HEK293T (cell line): ENCODE results near the gene ADAMTS13.

Experiments used
- CTCF ChIA-PET: fragments of 350-600 bp; formaldehyde crosslinking; extraction: SDS; loops from one replicate; lab custom pipeline; 2021; ENCODE audit warnings: antibody characterized with exemption, inconsistent platforms; lab: Yijun Ruan, JAX
- POLR2A ChIA-PET: fragments of 350-600 bp; formaldehyde crosslinking; extraction: SDS; loops from one replicate; lab custom pipeline; 2020; ENCODE audit warnings: antibody characterized with exemption, inconsistent platforms; lab: Yijun Ruan, JAX
- DNase-seq: peaks from one replicate; pipeline ENCODE4 v3.0.0; 2012; ENCODE audit warnings: mixed read lengths; ENCODE audit errors: extremely low spot score
- ARNT ChIP-seq: fragments of 450-650 bp; IDR thresholded peaks from 2 replicates; pipeline ENCODE4 v1.6.1; 2017; ENCODE audit warnings: mild to moderate bottlenecking
- BHLHE40 ChIP-seq: fragments of 450-650 bp; IDR thresholded peaks from 2 replicates; pipeline ENCODE4 v1.6.1; 2016; ENCODE audit warnings: mild to moderate bottlenecking, moderate library complexity, borderline replicate concordance
- CTBP1 ChIP-seq: fragments of 450-650 bp; IDR thresholded peaks from 2 replicates; pipeline ENCODE4 v1.6.1; 2016; ENCODE audit warnings: borderline replicate concordance
- ELF4 ChIP-seq: fragments of 450-650 bp; IDR thresholded peaks from 2 replicates; pipeline ENCODE4 v1.6.1; 2017; ENCODE audit warnings: antibody characterized with exemption
- FOXA1 ChIP-seq: fragments of 450-650 bp; IDR thresholded peaks from 2 replicates; pipeline ENCODE4 v1.6.1; 2016; ENCODE audit warnings: mild to moderate bottlenecking
- FOXK2 ChIP-seq: fragments of 450-650 bp; IDR thresholded peaks from 2 replicates; pipeline ENCODE4 v1.6.1; 2016; ENCODE audit warnings: mild to moderate bottlenecking
- FOXM1 ChIP-seq: fragments of 450-650 bp; IDR thresholded peaks from 2 replicates; pipeline ENCODE4 v1.6.1; 2017; ENCODE audit warnings: mild to moderate bottlenecking, borderline replicate concordance
- HDGF ChIP-seq: fragments of 450-650 bp; IDR thresholded peaks from 2 replicates; pipeline ENCODE4 v1.6.1; 2017; ENCODE audit warnings: antibody characterized with exemption, borderline replicate concordance
- L3MBTL2 ChIP-seq: fragments of 450-650 bp; conservative IDR thresholded peaks from 2 replicates; pipeline ENCODE4 v1.6.1; 2016; ENCODE audit warnings: mild to moderate bottlenecking
- NFRKB ChIP-seq: fragments of 450-650 bp; IDR thresholded peaks from 2 replicates; pipeline ENCODE4 v1.6.1; 2016; ENCODE audit warnings: mild to moderate bottlenecking, moderate library complexity
- SP1 ChIP-seq: fragments of 450-650 bp; IDR thresholded peaks from 2 replicates; pipeline ENCODE4 v1.6.1; 2017
- SUZ12 ChIP-seq: fragments of 450-650 bp; IDR thresholded peaks from 2 replicates; pipeline ENCODE4 v1.6.1; 2016; ENCODE audit warnings: mild to moderate bottlenecking
- TARDBP ChIP-seq: fragments of 450-650 bp; IDR thresholded peaks from 2 replicates; pipeline ENCODE4 v1.6.1; 2016
- ZNF384 ChIP-seq: fragments of 450-650 bp; IDR thresholded peaks from 2 replicates; pipeline ENCODE4 v1.6.1; 2016
- TF ChIP-seq, protein P1 (sequence below): fragments of 450-650 bp; IDR thresholded peaks from 2 replicates; pipeline ENCODE4 v1.6.1; 2016

ADAMTS13 gene

DNA sequence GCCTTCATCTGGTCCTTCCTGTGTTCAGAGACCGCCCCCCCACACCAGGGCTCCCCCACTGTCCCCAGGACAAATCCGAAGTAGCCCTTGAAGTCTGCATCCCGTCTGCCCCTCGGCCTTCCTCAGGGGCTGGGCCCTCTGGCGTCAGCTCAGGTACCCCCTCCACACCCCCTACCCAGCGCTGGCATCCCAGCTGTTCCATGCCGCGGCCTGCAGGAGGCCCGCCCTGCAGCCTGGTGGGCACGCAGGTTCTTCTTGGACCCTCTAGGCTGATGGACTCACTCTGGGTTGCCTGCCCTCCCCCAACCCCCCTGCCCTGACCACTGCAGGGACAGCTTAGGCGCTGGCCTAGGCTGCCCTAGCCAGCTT lies 50.1 kb downstream of the ADAMTS13 start:
- POLR2A ChIA-PET = interaction anchor here (0.6 kb wide), 1 partner anchor 13 kb away, joined by 3 read pairs; no protein-coding TSS in a partner anchor

GRCh38 chr9:133472753-133473378 lies 50.7 kb downstream of the ADAMTS13 start:
- POLR2A ChIA-PET = no interaction called here

More for the DNA sequence above, 50.1 kb downstream of the ADAMTS13 start:
- no peak for DNase-seq
- TF ChIP-seq L3MBTL2 = no peak
- TF ChIP-seq HDGF = no peak
- no peak for TF ChIP-seq NFRKB
- no peak for TF ChIP-seq CTBP1
- no peak for TF ChIP-seq ELF4
- CTCF ChIA-PET = no interaction called here

DNA sequence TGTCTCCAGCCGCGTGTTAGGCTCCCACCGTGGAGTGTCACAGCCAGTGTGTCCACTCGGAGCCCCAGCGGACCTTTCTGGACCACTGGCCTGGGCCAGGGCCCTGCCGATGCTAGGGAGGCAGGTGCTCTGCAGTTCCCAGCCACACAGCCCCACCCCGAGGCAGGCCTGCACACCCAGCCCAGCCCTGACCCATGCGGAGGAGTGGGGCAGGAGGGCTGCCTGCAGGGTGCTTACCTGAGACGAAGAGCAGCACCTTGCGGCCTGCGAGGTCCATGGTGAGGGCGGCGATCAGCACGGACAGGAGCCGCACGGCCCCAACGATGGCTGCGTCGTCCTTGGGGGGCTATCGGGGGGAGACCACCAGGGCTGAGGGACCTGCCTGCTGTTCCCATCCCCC lies 51.6 kb downstream of the ADAMTS13 start:
- POLR2A ChIA-PET = no interaction called here
- DNase-seq = no peak
- CTCF ChIA-PET = no interaction called here
- TF ChIP-seq TARDBP (no peak), FOXM1 (no peak), HDGF (no peak), L3MBTL2 (no peak), FOXA1 (no peak), FOXK2 (no peak), ARNT (no peak), ZNF384 (no peak), ELF4 (no peak), BHLHE40 (no peak)
- TF ChIP-seq, protein P1, sequence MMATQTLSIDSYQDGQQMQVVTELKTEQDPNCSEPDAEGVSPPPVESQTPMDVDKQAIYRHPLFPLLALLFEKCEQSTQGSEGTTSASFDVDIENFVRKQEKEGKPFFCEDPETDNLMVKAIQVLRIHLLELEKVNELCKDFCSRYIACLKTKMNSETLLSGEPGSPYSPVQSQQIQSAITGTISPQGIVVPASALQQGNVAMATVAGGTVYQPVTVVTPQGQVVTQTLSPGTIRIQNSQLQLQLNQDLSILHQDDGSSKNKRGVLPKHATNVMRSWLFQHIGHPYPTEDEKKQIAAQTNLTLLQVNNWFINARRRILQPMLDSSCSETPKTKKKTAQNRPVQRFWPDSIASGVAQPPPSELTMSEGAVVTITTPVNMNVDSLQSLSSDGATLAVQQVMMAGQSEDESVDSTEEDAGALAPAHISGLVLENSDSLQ = no peak

More at GRCh38 chr9:133472753-133473378, 50.7 kb downstream of the ADAMTS13 start:
- DNase-seq = no peak
- TF ChIP-seq ARNT (no peak), BHLHE40 (no peak), ZNF384 (no peak), NFRKB (no peak), SUZ12 (no peak), CTBP1 (no peak), SP1 (no peak), FOXM1 (no peak), HDGF (no peak), TARDBP (no peak)
- TF ChIP-seq, protein P1 = no peak
- CTCF ChIA-PET = no interaction called here

DNA sequence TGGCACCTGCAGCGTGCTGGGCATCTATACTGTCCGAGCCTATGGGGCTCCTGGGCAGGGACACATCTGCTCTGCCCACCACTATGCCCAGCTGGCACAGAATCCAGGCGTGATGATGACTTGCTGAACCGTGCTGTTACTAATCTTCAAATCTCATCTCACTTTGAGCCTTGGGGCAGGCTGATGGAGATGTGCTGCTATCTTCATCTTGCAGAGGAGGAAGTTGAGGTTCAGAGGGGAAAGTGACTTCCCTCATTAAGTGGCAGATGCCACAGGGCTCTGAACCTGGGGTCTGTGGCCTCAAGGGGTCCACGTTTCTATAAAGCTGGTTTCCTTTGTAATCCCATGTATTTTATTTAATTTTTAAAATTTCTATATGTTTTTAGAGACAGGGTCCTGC lies 52.0 kb downstream of the ADAMTS13 start:
- no peak for TF ChIP-seq CTBP1
- TF ChIP-seq L3MBTL2 = no peak
- no peak for TF ChIP-seq BHLHE40
- TF ChIP-seq FOXK2 = no peak
- no peak for TF ChIP-seq SP1
- TF ChIP-seq ELF4 = no peak
- TF ChIP-seq, protein P1 = no peak
- TF ChIP-seq HDGF = no peak
- TF ChIP-seq SUZ12 = no peak
- TF ChIP-seq ZNF384 = no peak
- no peak for TF ChIP-seq ARNT
- no peak for TF ChIP-seq TARDBP
- ChIA-PET CTCF (no interaction called here), POLR2A (no interaction called here)
- no peak for DNase-seq

DNA sequence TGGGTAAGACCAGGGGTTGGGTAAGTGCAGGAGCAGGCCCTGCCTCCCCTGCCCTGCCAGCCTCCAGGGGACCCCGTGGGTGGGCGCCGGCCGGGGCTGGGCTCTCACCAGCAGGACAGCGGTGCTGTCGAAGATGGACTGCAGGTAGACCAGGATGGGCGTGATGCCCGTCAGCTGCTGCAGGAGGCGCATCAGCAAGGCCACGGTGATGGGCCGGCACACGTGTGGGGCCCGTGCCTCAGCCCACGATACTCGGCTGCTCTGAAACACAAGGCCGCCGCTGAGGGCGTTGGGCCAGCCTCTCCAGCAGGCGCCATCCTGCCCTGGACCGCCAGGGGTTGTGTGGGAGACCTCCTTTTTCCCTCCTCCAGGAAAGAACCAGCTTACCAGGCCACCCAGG lies 52.7 kb downstream of the ADAMTS13 start:
- TF ChIP-seq TARDBP (no peak), FOXM1 (no peak), FOXA1 (no peak), BHLHE40 (no peak), ZNF384 (no peak), CTBP1 (no peak), L3MBTL2 (no peak), NFRKB (no peak), ELF4 (no peak)
- TF ChIP-seq, protein P1 = no peak
- ChIA-PET CTCF (no interaction called here), POLR2A (no interaction called here)
- no peak for DNase-seq

- POLR2A ChIA-PET = no interaction called here
- TF ChIP-seq SP1 = no peak
- no peak for TF ChIP-seq BHLHE40
- no peak for TF ChIP-seq TARDBP
- no peak for TF ChIP-seq CTBP1
Measured at GRCh38 chr9:133475292-133476012, 53.3 kb downstream of the ADAMTS13 start.

More at GRCh38 chr9:133475292-133476012, 53.3 kb downstream of the ADAMTS13 start:
- CTCF ChIA-PET = no interaction called here
- no peak for DNase-seq
